Neural cell (in vitro differentiated cells): Measurements from ENCODE around the gene GUCY1A2.

ENCODE experiments used
- CTCF ChIP-seq: fragments of 450-650 bp; IDR thresholded peaks from 2 replicates; pipeline ENCODE4 v1.5.1; 2014; ENCODE audit warnings: antibody characterized with exemption, mild to moderate bottlenecking, moderate library complexity; ENCODE audit not compliant: poor library complexity, severe bottlenecking
- EP300 ChIP-seq: fragments of 450-650 bp; conservative IDR thresholded peaks from 2 replicates; pipeline ENCODE4 v1.6.1; 2014; ENCODE audit warnings: antibody characterized with exemption, mild to moderate bottlenecking, moderate library complexity; ENCODE audit not compliant: poor library complexity, severe bottlenecking
- SMC3 ChIP-seq: fragments of 450-650 bp; conservative IDR thresholded peaks from 2 replicates; pipeline ENCODE4 v1.6.1; 2014; ENCODE audit warnings: antibody characterized with exemption, mild to moderate bottlenecking, moderate library complexity; ENCODE audit not compliant: poor library complexity
- TAF1 ChIP-seq: IDR thresholded peaks from 2 replicates; pipeline ENCODE4 v1.6.1; 2012; ENCODE audit warnings: low read depth

GRCh38 chr11:106632283-106632682, 386.0 kb downstream of the GUCY1A2 start:
- no peak for TF ChIP-seq CTCF
- no peak for TF ChIP-seq TAF1
- TF ChIP-seq EP300: peak; percentile 80
- no peak for TF ChIP-seq SMC3
